GM15510 (cell line): ENCODE measurements around the gene ST3GAL5.

ENCODE experiments used
- POLR2A ChIP-seq: IDR thresholded peaks from 3 replicates; pipeline ENCODE4 v1.6.1; 2011; ENCODE audit warnings: borderline replicate concordance; ENCODE audit not compliant: insufficient read length; ENCODE audit errors: extremely low read depth

ST3GAL5 gene

GRCh38 chr2:85865539-85866164, 23.1 kb downstream of the ST3GAL5 start:
- no peak for TF ChIP-seq POLR2A

GRCh38 chr2:85864654-85865053, 24.1 kb downstream of the ST3GAL5 start:
- TF ChIP-seq POLR2A: no peak

DNA sequence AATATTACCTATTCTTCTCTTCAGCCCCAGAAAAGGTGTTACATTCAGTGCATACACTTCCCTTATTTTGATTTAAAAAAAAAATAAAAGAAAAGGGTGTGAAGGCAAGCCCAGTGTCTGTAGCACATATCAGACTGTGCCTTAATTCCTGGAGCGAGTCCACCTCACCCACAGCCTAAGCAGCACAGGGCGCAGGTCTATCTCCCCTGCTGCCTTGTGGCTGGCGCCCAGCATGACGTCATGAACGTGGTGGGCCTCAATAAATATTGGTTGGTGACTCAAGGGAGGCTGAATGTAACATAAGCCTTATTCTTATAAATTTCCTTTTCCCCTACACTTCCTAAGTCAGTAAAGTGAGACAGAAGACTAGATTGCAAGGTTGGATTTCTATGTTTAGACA, 26.4 kb downstream of the ST3GAL5 start:
- TF ChIP-seq POLR2A: no peak

- TF ChIP-seq POLR2A: no peak
Measured at GRCh38 chr2:85861650-85862049, 27.1 kb downstream of the ST3GAL5 start.

GRCh38 chr2:85861180-85861579, 27.6 kb downstream of the ST3GAL5 start:
- TF ChIP-seq POLR2A: no peak

DNA sequence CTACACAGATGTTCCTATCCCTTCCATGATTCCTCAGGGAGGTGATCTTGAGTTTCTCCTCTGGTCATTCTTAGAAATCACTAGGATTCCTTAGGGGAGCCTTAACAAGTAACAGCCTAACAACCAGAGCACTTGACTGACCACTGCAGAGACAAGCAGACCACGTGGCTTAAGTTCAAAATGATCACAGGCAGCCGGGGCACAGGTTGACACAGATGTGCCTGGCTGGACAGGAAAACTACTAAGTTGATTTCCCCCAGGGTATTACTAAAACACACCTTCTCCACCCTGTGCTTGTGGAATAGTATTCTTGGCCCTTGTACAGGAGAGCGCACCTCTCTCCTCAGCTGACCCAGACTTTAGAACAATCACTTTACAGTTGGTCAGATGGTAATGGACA, 29.9 kb downstream of the ST3GAL5 start:
- TF ChIP-seq POLR2A: no peak

DNA sequence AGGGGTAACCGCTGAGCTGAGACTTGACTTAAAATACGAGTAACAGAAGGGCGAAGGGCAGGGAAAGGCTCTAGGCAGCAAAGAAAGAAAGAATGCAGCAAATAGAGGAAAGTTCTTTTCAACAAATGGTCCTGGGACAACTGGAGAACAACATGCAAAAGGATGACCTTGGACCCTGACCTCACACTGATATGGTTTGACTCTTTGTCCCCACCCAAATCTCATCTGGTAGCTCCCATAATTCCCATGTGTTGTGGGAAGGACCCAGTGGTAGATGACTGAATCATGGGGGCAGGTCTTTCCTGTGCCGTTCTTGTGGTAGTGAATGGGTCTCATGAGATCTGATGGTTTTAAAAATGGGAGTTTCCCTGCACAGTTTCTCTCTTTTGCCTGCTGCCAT, 33.9 kb downstream of the ST3GAL5 start:
- no peak for TF ChIP-seq POLR2A

GRCh38 chr2:85854166-85854509, 34.7 kb downstream of the ST3GAL5 start:
- no peak for TF ChIP-seq POLR2A

- TF ChIP-seq POLR2A: no peak
Measured at GRCh38 chr2:85853499-85854165, 35.2 kb downstream of the ST3GAL5 start.

GRCh38 chr2:85852937-85853498, 35.8 kb downstream of the ST3GAL5 start:
- peak; percentile 18 for TF ChIP-seq POLR2A

DNA sequence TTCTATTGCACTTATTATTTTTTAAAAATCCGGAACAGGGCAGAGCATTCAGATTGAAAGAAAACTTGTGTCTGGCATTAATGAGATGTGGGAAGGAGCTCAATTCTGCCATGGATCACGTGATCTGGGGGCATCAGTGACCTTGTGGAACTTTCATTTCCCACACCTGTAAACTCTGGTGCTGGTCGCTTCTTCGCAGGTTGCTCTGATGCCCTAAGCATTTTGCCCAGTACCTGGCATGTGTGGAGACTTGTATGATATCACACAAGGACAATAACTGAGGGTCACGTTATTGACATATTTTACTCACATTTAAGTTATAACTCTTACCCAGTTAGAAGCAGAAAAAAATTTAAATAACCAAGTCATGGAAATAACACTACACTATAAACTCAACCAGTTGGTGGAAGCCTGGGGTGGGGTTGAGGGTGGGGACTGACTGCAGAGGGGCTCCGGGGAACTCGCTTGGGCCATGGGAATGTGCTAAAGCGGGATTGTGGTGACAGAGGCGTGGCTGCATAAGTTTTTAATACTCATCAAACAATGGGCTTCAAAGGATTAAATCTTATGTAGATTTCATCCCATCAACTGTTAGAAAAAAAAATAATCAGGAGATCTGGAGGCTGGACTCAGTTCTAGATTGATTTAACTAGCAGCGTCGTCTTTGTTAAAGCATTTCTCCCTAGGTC, 36.5 kb downstream of the ST3GAL5 start:
- TF ChIP-seq POLR2A: no peak

DNA sequence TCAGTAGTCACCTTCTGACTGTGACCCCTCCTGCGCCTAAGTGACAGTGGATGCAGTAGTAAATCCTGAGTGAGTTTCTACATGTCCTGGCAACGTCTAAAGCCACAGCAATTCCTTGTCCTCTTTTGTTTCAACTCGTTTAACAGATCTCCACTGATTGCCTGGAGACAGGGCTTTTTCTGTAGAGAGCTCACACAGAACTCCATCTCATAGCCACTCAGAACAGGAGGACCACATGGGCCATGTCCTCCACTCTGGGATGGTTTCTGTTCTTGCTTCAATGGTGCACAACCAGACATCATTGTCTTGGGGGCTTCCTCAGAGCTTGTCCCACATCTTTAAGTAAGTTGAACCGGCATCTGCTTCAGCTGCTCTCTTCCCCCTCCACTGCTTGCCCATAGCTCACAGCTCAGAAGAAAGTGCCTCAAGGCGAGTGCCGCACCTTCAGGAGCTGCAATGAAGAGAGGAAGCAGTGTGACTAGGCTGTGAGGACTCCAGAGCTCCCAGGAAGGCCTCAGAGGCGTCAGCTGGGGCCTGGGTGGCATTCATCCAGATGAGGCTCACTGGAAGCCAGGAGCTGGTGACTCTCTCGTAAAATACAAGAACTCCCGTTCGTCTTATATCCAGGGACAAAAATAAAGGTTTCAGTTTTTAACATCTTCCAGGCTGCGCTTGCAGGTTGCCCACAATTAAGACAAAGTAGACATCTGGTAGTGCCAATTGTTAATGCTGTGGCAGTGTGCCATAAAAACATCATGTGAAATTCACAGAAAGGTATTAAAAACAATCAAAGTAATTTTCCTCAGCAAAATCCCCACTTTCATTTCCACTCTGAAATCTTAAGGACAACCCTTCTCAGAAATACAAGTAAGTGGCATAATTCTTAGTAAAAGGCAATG, 37.3 kb downstream of the ST3GAL5 start:
- TF ChIP-seq POLR2A: no peak

GRCh38 chr2:85850451-85850850, 38.3 kb downstream of the ST3GAL5 start:
- no peak for TF ChIP-seq POLR2A

GRCh38 chr2:85847051-85847588, 41.7 kb downstream of the ST3GAL5 start:
- no peak for TF ChIP-seq POLR2A

- TF ChIP-seq POLR2A: no peak
Measured at GRCh38 chr2:85846411-85846810, 42.4 kb downstream of the ST3GAL5 start.

- no peak for TF ChIP-seq POLR2A
Measured at GRCh38 chr2:85844486-85844885, 44.3 kb downstream of the ST3GAL5 start.
